Stimulated activated CD4-positive, alpha-beta T cell treated with anti-CD3 and anti-CD28 coated beads, TNF-alpha, amount 100 ng/mL, for 24 hours (primary cell): ENCODE results near the gene UCK1.

Experiments used
- DNase-seq, 3 experiments: peaks; one replicate each; pipeline ENCODE4 v3.0.0-alpha.2; 2020; ENCODE audit warnings: low read depth in 3 of 3

UCK1 gene

DNA sequence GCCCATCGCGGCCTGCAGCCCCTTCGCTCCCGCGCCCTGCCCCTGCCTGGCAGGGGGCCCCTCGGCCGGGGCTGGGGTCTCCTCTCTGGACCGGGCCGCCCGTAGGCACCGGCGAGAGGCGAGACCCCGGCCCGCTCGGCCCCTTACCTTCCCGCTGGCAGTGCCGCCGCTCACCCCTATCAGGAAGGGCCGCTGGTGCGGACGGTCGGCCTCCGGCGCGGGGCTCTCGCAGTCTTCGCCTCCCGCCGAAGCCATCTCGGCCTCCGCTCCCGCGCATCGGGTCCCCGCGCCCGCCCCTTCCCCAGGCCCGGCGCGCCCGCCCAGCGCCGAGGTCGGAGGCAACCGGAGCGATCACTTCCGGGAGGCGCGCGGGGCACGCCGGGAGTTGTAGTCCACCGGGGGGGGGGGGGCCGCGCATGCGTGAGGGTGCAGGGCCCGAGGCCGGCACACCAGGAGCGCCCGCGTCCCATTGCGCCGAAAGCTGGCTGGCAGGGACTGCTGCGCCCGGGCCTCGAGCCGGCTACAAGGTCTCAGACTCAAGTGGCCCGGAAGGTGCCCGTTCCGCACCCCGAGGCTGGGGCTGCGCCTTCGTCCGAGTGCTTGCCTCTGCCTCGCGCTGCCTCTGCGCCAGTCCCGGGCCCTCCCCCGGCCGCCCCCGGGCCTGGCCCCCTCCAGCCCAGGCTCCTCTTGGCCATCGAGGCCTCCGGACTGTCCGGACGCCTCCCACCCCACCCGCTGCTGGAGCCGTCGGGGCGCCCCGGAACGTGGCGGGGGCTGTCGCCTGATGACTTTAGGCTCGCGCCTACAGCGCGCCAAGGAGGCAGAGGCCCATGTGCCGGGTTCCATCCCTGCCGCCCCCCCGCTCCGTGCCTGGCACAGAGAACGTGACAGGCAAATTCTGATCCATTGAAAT lies at the start of gene UCK1:
Gene UCK1 (minus strand): TSS at position 344 of the 913 bp plus-strand sequence. CDS start 89 bp downstream, at position 255.
- peak; percentile 47 to 73 (median 57) for DNase-seq

DNA sequence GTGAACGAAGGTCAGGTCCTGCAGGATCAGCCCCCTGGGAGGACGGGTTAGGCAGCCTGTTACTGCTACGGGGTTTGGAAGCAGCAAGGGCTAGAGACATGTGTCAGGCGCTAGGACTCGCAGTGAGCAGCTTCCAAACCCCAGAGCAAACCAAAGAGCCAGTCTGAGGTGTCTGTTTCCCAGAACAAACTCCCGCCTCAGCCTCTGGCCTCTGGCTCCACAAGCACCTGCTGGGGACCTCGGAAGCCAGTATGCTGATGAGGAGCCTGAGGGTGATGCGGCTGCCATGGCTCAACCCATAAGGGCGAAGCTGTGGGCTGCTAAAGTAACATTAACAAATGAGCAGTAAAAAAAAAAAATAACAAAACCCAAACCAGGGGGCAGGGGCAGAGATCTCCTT lies 49.3 kb upstream of the UCK1 start:
- DNase-seq = no peak

DNA sequence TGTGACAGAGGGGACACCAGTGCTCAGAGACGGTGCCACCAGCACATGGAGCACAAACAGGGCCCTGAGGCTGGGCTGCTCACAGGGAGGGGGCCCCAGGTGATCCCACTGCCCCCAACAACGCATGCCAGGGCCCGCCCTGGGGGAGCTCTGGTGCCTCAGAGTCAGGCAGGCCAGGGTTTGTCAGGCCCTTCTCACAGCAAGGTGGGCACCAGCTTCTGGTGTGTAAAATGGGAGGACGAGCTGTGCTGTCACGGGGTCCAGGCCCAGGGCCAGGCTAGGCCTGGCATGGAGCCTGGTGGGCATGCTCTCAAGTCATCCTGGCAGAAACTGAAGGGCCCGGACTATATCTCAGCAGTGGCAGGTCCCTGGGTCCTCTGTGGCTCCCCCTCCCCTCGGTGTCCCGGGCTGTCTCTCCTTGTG lies 48.7 kb upstream of the UCK1 start:
- no peak for DNase-seq

DNA sequence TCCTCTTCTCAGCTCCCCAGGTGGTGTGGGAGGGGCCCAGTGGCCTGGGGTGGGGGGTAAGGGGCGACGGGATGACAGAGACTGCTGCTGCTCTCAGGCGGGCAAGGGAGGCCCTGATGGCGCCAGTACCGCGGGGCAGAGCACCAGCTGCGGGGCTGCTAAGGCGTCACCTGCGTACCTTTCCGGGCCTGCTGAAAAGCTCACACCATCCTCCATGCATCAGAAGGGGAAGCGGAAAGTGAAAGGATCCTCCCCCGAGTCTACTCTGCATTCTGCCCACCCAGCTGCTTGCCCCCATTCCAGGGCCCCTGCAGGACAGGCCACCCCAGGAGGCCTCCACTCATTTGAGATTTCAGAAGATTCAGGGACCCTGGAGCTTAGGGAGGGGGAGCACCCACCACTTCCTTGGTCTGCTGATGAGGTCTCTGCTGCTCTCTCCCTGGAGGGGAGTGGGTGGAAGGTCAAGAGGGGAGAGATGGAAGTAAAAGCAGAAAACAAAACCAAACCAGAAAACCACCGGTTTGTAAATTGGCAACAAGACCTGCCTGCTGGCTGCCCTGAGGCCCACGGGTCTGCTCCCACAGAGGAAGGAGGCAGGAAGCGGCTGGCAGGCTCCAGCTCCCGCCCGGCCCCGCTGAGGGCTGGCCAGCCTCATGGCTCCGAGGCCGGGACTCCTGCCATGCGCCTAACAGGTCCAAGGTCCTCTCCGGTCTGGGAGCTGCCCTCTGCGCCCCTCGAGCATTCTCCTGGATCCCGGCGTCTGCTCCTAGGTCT lies 47.9 kb upstream of the UCK1 start:
- peak in 1 of 3 experiments; percentile 32 for DNase-seq

DNA sequence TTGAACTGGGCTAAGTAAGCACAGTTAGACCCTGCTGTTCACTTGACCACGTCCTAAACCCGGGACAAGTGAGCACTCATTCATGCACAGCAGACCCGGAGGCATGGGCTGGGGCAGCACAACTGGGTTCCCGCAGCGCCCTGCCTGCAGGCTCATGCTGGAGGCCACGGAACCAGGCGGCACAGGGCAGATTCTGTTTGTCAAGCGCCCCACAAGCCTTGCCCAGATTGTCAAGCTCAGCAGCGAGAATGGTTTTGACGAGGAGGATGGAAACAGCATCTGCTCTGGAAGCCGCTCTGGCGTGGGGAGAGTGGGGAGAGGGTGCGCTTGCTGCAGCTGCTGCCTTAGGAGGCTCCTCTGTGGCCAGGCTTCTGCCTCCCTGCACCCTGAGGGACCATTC lies 47.0 kb upstream of the UCK1 start:
- no peak for DNase-seq

DNA sequence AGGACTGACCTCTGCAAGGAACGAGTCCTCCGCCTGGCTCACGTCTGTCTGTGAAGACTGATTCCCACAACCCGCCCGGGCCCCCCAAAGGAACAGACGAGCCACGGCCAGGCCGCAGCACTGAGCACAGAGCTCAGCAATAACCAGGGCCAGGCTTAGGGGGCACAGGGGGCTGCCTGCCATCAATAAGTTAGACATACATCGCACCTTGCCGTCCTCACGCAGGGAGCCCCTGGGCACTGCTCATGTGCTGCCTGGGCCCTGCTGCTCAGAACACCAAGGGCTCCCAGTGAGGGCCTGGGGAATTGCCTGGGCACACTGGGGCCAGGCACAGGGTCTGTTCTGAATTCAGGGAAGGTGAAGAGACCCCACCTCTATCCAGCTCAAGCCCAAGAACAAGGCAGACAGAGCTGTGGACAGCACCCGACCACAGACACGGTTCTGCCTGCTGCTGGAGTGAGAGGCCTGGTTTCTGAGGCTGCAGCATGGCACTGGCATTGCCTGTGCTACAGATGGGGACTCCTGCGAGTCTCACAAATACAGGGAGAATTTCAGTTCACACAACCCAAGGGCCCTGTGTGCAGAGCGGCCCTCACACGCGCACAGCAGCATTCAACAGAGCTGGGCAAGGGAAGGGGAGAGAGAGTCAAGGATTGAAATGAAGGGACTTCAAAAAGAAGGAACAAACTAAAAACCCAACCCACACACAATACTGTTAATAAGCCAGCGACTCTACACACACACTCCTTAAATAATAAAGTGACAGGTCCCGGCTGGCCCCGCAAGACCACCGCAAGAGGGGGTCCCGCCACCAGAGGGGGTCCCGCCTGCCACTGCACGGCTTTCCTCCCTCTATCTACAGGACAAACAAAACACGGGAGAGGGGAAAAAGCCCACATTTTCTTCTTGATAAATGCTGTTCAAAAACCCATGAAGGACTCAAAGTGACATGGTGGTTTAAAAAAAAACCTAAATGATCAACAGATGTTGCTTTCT lies 46.2 kb upstream of the UCK1 start:
- no peak for DNase-seq

DNA sequence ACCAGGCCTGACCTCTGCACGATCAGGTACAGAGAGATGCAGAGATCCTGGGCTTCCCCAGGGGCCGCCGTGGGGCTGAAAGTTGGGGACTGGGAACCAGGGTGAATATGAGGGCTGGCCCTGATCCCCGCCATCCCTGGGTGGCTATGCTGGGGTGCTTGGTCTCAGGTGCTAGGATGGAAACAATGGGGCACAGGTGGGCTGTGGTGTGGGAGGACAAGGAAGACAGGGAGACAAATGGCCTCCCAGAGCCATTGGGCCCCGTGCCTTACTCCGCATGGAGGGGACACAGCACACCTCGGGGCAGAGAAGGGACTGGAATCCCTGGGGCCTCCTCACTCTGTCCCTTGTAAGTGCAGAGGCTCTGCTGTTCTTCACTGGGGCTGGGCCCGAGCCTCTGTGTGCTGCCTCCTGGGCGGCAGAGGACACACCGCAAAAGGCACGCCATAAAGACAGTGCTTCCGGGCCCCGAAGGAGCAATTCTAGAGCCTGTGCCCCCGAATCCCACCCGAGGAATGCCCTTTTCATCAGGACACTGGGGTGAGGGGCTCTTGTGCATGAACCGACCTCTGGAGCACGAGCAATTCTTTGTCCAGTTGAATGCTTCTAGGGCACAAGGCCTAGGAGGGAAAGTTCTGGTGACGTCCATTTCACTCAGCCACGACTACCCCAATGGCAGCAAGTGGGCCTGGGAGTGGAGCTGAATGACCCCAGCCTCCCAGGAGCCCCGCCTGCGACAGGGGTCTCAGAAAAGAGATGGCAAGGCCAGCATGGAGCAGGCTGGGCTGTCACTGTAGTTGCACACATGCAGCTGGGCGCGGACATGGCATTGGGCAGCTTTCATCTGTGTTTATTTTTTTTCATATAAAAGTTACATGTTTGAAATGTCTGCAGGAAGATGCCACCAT lies 45.1 kb upstream of the UCK1 start:
- DNase-seq = no peak

DNA sequence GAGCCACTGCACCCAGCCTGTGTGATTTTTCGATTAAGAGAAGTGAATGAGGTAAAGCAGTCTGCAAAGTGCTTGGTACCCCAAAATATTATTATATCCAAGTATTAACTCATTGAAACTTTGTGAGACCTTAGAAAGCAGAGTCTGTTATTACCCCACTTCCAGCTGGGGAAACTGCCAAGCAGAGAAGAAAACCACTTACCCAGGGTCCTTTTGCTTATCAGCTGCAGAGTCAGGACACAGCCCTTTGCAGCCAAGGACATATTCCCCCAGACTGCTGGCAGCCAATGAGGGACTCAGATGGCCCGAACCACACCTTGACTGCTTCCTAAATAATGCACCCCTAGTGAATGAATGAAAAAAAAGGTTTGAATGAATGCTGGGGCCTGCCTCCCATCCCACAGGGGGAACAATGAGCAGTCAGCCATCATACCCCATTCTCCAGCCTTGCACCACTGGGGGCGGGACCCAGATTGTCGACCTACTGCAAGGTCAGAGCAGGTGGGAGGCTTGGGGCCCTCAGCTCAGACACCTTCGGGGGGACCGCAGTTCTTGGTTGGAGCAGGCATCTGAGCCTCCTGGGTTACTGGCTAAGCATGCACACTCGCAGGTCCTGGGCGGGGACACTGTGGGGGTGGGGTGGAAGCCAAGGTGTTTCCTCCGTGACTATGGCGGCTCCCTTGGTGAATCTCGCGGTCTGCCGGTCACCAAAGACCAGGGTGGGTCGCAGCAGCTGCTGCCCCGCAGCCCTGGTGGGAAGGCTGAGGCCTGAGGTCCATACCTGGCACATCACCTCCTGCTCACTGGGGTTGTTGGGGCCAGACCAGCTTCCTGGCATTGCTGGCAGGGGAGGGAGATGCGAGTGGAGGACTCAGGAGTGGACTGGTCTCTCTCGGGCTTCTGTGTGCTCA lies 43.9 kb upstream of the UCK1 start:
- no peak for DNase-seq

DNA sequence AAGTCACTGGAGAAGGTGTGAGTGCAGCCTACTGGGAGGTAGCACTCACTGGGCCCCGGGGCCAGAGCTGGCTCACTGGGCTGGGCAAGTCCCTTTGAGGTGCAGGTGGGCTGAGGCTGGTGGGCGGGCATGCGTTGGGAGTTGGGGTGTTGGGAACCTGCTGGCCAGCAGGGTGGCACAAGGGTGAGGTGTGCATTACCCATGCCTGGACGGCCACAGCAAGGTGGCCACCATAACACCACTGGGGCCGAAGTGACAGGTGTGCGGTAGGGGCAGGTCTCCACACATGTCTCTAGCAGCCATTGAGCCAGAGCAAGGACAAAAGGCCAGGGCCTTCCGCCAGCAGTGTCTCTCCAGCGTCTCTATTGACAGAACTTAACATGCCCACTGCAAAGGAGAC lies 36.8 kb upstream of the UCK1 start:
- no peak for DNase-seq

DNA sequence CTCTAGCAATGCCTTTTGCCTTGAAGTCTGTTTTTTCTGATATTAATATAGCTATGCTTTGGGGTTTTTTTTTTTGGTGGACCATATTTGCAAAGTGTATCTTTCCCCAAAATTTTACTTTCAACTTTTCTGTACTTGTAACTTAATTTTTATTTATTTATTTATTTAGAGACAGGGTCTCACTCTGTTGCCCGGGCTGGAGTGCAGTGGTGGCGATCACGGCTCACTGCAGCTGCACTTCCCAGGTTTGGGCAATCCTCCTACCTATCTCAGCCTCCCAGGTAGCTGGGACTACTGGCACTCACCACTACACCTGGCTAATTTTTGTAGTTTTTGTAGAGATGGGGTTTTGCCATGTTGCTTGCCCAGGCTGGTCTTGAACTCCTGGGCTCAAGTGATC lies 35.1 kb upstream of the UCK1 start:
- DNase-seq = no peak

DNA sequence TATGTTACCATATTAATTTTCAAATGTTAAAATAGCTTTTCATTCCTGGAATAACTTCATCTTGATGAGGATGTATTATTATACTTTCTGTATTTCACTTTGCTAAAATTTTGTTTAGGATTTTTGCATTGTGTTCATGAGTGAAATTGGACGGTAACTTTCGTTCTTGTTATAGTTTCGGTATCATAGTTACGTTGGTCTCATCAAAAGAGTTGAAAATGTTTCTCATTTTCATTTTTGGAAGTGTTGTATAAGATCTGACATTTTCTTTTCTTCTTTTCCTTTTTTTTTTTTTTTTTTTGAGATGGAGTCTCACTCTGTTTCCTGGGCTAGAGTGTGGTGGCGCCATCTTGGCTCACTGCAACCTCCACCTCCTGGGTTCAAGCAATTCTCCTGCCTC lies 34.3 kb upstream of the UCK1 start:
- no peak for DNase-seq

DNA sequence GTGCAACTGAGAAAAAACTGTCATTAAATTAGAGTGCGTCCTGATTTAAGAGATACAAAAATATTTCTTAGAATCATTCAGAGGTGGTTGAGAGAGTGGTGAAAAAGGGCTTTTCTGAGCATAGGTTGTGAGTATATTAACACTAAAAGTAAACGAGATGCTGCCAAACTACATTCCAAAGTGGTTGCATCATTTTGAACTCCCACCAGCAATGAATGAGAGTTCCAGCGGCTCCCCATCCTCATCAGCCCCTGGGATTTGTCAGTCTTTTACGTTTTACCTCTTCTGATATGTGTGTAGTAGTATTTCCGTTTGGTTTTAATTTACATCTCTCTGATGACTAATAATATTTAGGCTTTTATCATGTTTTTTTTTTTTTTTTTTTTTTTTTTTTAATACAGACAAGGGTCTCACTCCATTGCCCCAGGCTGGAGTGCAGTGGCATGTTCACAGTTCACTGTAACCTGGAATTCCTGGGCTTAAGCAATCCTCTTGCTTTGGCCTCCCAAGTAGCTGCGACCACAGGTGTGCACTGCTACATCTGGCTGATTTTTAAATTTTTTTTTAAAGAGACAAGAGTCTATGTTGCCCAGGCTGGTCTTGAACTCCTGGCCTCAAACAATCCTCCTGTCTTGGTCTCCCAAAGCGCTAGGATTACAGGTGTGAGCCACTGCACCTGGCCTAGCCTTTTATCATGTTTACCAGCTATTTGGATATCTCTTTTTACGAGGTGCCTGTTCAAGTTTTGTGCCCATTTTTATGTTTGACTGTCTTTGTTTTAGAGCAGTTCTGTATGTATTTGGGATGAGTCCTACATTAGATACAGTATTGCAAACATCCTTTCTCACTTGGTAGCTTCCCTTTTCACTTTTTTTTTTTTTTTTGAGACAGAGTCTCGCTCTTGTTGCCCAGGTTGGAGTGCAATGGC lies 31.2 kb upstream of the UCK1 start:
- DNase-seq = no peak

DNA sequence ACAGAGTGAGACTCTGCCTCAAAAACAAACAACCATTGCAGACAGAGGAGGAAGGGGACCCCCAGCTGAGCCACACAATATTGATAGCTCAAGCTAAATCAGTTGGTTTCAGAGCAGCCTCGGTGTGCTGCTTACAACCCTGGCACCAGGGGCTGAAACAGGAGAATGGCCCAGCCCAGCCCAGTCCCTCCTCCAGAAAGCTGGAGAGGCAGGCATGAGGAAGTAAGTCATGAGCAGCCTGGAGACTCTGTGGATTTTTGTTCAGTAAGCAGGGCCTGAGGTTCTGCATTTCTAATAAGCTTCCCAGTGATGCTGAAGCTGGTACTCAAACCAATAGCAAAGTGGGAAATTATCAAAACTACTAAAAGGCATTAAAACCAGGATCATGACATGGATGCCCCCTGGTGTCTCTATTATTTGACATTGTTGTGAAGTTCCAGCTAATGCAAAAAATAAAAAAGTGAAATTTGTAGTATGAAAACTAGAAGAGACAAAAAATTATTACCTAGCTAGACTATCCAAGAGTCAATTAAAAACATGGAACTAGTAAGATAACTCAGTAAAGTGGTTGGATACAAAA lies 28.4 kb upstream of the UCK1 start:
- no peak for DNase-seq

DNA sequence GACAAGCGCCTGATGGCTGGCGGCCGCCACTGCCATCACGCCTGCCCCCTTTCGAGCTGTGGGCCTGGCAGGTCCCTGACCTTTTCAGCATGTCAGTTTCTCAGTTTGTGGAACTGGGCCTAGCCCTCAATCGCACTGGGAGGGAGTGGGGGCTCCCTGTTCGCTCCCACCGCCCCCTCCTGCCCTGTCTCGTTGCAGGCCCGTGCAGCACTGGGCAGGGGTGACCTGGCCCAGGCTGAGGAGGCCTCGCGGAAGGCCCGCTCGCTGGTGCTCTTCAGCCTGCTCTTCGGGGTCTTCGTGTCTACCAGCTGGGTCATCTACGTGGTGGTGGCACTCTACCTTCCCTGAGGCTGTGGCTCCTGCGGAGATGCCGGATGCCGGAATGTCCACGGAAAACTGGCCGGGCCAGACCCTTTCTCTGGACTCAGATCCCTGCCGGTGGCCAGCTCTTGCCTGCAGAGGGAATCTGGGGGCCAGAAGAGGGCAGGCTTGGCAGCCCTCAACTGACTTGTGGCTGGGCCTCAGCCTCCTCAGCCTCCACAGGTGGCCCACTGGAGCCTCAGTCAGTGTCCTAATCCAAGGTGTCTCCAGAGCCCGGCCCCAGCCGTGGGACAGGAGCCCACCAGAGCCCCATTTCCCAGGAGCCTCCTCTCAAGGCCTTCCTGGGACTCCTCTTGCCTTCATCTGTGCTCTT lies 26.9 kb upstream of the UCK1 start:
- no peak for DNase-seq

DNA sequence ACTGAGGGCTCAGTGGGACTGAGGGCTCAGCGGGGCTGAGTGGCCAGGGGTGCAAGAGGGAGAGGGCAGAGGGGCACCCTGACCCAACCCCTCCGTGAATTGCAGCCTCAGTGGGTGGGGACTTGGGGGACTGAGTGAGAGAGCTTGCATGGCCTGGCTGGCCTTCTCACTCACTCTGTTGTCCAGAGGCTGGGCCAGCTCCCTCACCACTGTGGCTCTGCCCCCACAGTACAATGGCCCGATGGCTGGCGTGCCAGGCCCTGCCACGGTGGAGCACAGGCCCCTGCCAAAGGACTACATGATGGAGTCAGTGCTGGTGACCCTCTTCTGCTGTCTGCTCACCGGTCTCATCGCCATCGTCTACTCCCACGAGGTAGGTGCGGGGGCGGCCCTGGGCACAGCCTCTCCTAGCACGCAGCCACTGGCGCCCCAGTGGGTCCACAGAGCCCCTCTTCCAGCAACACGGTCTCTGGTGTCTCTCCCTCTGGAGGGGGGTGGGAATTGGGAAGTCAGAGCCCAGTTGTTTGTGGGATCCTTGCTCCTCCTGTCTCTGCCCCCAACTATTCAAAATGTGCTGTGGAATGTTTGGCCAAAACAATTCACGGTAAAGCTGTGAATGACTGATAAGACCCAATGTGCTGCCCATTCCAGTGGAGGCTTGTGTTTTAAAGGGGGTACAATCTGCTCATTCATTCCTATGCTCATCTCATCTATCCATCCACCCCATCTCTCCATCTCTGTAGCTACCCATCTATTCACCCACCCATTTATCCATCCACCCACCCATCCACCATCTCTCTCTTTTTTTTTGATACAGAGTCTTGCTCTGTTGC lies 25.0 kb upstream of the UCK1 start:
- DNase-seq = no peak

DNA sequence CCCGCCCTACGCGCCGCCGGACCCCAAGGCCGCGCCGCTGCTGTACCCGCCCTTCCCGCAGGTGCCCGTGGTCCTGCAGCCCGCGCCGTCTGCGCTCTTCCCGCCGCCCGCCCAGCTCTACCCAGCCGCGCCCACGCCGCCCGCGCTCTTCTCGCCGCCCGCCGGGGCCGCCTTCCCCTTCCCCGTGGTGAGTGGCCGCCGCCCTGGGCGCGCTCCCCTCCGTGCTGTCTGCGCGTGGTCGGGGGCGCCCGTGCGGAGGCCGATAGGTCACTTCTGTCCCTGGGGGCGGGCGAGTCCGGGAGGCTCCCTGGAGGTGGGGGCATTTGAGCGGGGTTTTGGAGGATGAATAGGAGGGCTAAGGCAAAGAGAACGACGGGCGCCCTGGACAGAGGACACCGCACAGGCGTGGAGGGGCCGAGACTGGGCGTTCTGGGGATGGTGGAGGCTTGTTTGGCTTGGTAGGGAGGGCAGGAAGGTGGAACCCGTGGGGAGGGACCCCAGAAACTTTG lies 23.8 kb upstream of the UCK1 start:
- no peak for DNase-seq
